C4-2B (cell line): Measurements from ENCODE around the gene GPX4.

Experiments
- CTCF ChIP-seq: fragments of 450-650 bp; conservative IDR thresholded peaks from 2 replicates; pipeline ENCODE4 v1.5.1; 2017; ENCODE audit warnings: mild to moderate bottlenecking
- ZFX ChIP-seq: fragments of 450-650 bp; IDR thresholded peaks from 2 replicates; pipeline ENCODE4 v1.6.1; 2017

GRCh38 chr19:1130771-1131717 lies 27.2 kb downstream of the GPX4 start:
- TF ChIP-seq CTCF (no peak), ZFX (no peak)
